Osteocyte (in vitro differentiated cells): ENCODE data around the gene PPP3R1. TPM values are rescaled to one million over a fixed set of nuclear protein-coding genes. Genes with fewer than 3 reads are reported as not detected.

Experiments used
- DNase-seq: peaks from one replicate; pipeline ENCODE4 v3.0.0; 2021; ENCODE audit warnings: mixed read lengths; ENCODE audit not compliant: unreplicated experiment; ENCODE audit errors: extremely low spot score
- H3K27ac Mint-ChIP-seq: one replicate; pipeline ENCODE4 v1.8.0; 2021; ENCODE audit warnings: mild to moderate bottlenecking, mixed read lengths; ENCODE audit not compliant: unreplicated experiment
- H3K27me3 Mint-ChIP-seq: one replicate; pipeline ENCODE4 v1.8.0; 2021; ENCODE audit warnings: mixed read lengths; ENCODE audit not compliant: unreplicated experiment
- H3K36me3 Mint-ChIP-seq: one replicate; pipeline ENCODE4 v1.8.0; 2021; ENCODE audit warnings: mixed read lengths; ENCODE audit not compliant: unreplicated experiment
- H3K4me1 Mint-ChIP-seq: one replicate; pipeline ENCODE4 v1.8.0; 2021; ENCODE audit warnings: mixed read lengths; ENCODE audit not compliant: unreplicated experiment
- H3K4me3 Mint-ChIP-seq: one replicate; pipeline ENCODE4 v1.8.0; 2021; ENCODE audit warnings: mild to moderate bottlenecking, moderate library complexity, mixed read lengths; ENCODE audit not compliant: unreplicated experiment
- H3K9me3 Mint-ChIP-seq: one replicate; pipeline ENCODE4 v1.8.0; 2021; ENCODE audit warnings: mixed read lengths; ENCODE audit not compliant: unreplicated experiment
- total RNA-seq: library from RNA; stranded (reverse); gene quantifications from 2 replicates; pipeline ENCODE4 v1.2.1, GENCODE V29; 2021
- TF ChIP-seq, protein P1 (sequence below): fragments of 200-600 bp; sonication (generic); IDR thresholded peaks from 2 replicates; pipeline ENCODE4 v1.5.0; 2021; ENCODE audit warnings: antibody characterized with exemption, mild to moderate bottlenecking, moderate library complexity

Gene PPP3R1
- total RNA-seq, 1 donor from 2014 or later: 68.4 TPM

DNA sequence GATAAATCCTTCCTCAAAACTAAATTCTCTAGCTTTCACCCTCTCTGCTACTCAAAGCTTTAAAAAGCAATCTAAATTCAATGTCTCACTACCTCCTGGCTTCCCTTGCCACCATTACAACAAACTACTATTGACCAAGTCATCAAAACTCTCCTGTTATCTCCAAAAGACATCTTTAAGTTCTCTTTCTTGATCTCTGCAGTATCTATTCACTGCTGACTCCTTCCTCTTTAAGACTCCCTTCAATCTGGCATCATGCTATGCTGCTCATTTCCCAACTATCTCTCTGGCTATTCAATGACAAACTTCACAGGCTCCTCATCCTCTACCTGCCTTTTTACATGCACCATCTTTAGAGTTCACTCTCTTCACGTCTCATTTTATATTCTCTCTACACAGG, 5.9 kb downstream of the PPP3R1 start:
- H3K27ac Mint-ChIP-seq: no peak overlapping the region
- no peak overlapping the region for H3K4me3 Mint-ChIP-seq
- H3K4me1 Mint-ChIP-seq: peaks cover 15% of the 10 kb centered on the region
- no peaks in the 10 kb centered on the region for H3K27me3 Mint-ChIP-seq
- no peaks in the 10 kb centered on the region for H3K9me3 Mint-ChIP-seq
- TF ChIP-seq, protein P1, sequence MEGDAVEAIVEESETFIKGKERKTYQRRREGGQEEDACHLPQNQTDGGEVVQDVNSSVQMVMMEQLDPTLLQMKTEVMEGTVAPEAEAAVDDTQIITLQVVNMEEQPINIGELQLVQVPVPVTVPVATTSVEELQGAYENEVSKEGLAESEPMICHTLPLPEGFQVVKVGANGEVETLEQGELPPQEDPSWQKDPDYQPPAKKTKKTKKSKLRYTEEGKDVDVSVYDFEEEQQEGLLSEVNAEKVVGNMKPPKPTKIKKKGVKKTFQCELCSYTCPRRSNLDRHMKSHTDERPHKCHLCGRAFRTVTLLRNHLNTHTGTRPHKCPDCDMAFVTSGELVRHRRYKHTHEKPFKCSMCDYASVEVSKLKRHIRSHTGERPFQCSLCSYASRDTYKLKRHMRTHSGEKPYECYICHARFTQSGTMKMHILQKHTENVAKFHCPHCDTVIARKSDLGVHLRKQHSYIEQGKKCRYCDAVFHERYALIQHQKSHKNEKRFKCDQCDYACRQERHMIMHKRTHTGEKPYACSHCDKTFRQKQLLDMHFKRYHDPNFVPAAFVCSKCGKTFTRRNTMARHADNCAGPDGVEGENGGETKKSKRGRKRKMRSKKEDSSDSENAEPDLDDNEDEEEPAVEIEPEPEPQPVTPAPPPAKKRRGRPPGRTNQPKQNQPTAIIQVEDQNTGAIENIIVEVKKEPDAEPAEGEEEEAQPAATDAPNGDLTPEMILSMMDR: no peak
- no peak for DNase-seq
- no peaks in the 10 kb centered on the region for H3K36me3 Mint-ChIP-seq

DNA sequence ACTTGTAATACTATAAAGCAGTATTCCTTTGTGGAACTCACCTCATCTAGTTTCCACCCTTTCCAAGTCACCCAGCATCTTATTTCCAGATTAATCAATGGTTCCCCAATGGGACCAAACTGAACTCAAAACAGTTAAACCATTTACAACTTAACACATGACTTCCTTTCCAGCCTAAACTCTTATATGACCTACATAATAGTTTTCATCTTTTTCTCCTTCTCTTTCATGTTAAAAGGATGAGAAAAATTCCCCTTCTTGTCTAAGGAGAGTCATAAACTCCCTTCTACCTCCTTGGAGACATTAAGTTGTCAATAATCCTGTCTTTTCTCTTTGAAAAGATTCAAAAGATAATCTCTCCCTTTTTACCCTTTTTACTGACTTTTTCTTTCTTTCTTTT, 6.7 kb downstream of the PPP3R1 start:
- H3K9me3 Mint-ChIP-seq: no peaks in the 10 kb centered on the region
- no peaks in the 10 kb centered on the region for H3K27me3 Mint-ChIP-seq
- peaks cover 15% of the 10 kb centered on the region for H3K4me1 Mint-ChIP-seq
- no peaks in the 10 kb centered on the region for H3K36me3 Mint-ChIP-seq
- H3K4me3 Mint-ChIP-seq: no peak overlapping the region
- no peak for DNase-seq
- H3K27ac Mint-ChIP-seq: no peak overlapping the region
- TF ChIP-seq, protein P1: no peak

DNA sequence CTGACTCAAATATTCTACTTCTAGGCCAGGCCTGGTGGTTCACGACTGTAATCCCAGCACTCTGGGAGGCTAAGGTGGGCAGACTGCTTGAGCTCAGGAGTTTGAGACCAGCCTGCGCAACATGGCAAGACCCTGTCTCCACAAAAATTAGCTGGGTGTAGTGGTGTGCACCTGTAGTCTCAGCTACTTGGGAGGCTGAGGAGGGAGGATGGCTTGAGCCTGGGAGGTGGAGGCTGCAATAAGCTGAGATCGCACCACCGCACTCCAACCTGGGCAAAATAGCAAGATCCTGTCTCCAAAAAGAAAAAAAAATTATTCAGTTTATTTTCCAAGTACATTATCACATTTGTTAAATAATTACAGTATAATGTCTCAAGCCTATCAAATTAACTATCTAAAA, 7.3 kb downstream of the PPP3R1 start:
- Mint-ChIP-seq H3K4me1 (peaks cover 15% of the 10 kb centered on the region), H3K27me3 (no peaks in the 10 kb centered on the region), H3K4me3 (no peak overlapping the region), H3K9me3 (no peaks in the 10 kb centered on the region), H3K27ac (no peak overlapping the region), H3K36me3 (no peaks in the 10 kb centered on the region)
- TF ChIP-seq, protein P1: no peak
- DNase-seq: no peak

DNA sequence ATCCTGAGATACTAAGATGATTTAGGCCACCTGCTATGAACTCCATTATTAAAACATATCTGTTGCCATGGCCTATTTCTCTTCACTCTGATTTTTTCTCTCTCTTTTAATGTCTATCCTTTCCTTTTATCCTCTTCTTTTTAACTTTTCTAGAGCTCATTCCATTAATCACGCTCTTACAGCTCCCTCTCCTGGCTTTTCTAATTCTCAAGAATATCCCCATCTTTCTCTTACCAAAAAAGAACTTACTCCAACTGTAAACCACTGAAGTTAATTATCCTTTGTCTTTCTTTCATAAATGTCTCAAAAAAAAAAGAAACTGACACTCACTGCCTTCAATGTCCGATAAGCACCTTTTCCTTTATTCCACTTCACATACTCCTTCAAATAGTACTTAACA, 7.9 kb downstream of the PPP3R1 start:
- DNase-seq: no peak
- Mint-ChIP-seq H3K36me3 (no peaks in the 10 kb centered on the region), H3K4me1 (peaks cover 13% of the 10 kb centered on the region), H3K4me3 (no peak overlapping the region), H3K9me3 (no peaks in the 10 kb centered on the region), H3K27me3 (no peaks in the 10 kb centered on the region), H3K27ac (no peak overlapping the region)
- TF ChIP-seq, protein P1: peak; percentile 49

DNA sequence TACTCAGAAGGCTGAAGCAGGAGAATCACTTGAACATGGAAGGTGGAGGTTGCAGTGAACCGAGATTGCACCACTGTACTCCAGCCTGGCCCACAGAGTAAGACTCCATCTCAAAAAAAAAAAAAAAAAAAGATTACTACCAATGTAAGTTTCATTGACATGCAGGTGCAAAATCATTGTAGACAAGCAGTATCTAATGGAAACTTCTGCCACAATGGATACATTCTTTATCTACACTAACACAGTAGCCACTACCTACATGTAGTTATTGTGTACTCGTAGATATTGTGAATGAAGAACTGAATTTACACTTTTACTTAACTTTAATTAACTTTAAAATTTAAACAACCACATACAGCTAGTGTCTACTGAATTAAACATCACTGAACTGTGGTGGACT, 10.6 kb downstream of the PPP3R1 start:
- H3K9me3 Mint-ChIP-seq: no peaks in the 10 kb centered on the region
- H3K27ac Mint-ChIP-seq: no peak overlapping the region
- no peaks in the 10 kb centered on the region for H3K27me3 Mint-ChIP-seq
- no peak overlapping the region for H3K4me3 Mint-ChIP-seq
- H3K36me3 Mint-ChIP-seq: no peaks in the 10 kb centered on the region
- peaks cover 39% of the 10 kb centered on the region for H3K4me1 Mint-ChIP-seq
- DNase-seq: no peak
- TF ChIP-seq, protein P1: no peak
